A549 (cell line): ENCODE results near the gene USP32. TPM values are rescaled to one million over a fixed set of nuclear protein-coding genes. Genes with fewer than 3 reads are reported as not detected.

ENCODE experiments used
- ATAC-seq, 2 experiments: fragments of 200-7000 bp in 1 of 2; fragments of >200 bp in 1 of 2; cut with Nextera tagmentation in 1 of 2; cut with Tn5 transposase in 1 of 2; 3 replicates each; pipeline versions ENCODE4 v1.8.0 to v1.9.1; 2018 to 2020; ENCODE audit warnings: mild to moderate bottlenecking in 1 of 2, moderate library complexity in 1 of 2
- CTCF ChIA-PET: fragments of 300-600 bp; sonication (Branson Sonifier 250); formaldehyde crosslinking; extraction: SDS; loops from one replicate; lab custom pipeline; 2021; ENCODE audit warnings: antibody characterized with exemption, inconsistent platforms; lab: Yijun Ruan, JAX
- POLR2A ChIA-PET: fragments of 350-600 bp; formaldehyde crosslinking; extraction: SDS; loops from one replicate; lab custom pipeline; 2021; ENCODE audit warnings: antibody characterized with exemption, inconsistent platforms; lab: Yijun Ruan, JAX
- DNase-seq, 2 experiments: peaks; one replicate each; pipeline versions ENCODE4 v3.0.0 to v3.0.0-alpha.2; 2011 to 2016; ENCODE audit warnings: low read depth in 1 of 2, low spot score in 1 of 2
- FAIRE-seq: peaks from 2 replicates; lab custom pipeline; 2011; peaks lifted over from hg19 to GRCh38; lab: Jason Lieb, UNC
- H3K27ac ChIP-seq, 2 experiments: fragments of >200 bp; sonication (Bioruptor Twin); formaldehyde crosslinking; 3 replicates each; pipeline ENCODE4 v1.5.1; 2016 to 2017
- H3K4me1 ChIP-seq: fragments of >200 bp; sonication (Bioruptor Twin); formaldehyde crosslinking; 3 replicates; pipeline ENCODE4 v1.6.1; 2016
- H3K4me2 ChIP-seq: fragments of >200 bp; sonication (Bioruptor Twin); formaldehyde crosslinking; 3 replicates; pipeline ENCODE4 v1.6.1; 2016
- H3K4me3 ChIP-seq: fragments of >200 bp; sonication (Bioruptor Twin); formaldehyde crosslinking; 3 replicates; pipeline ENCODE4 v1.5.1; 2016
- H3K9me3 ChIP-seq: fragments of >200 bp; sonication (Bioruptor Twin); formaldehyde crosslinking; 3 replicates; pipeline ENCODE4 v1.6.1; 2016
- ESRRA ChIP-seq: fragments of 150-350 bp; IDR thresholded peaks from 2 replicates; pipeline ENCODE4 v1.6.1; 2014; ENCODE audit warnings: mild to moderate bottlenecking, low read length, borderline replicate concordance
- GATA3 ChIP-seq: IDR thresholded peaks from 2 replicates; pipeline ENCODE4 v1.6.1; 2012; ENCODE audit warnings: borderline replicate concordance
- HOXA7 ChIP-seq: fragments of 250-450 bp; sonication (Bioruptor Pico); IDR thresholded peaks from 2 replicates; pipeline ENCODE4 v1.5.0; 2020; ENCODE audit warnings: mild to moderate bottlenecking, moderate library complexity
- JUNB ChIP-seq: fragments of >200 bp; sonication (Bioruptor Twin); formaldehyde crosslinking; IDR thresholded peaks from 2 replicates; pipeline ENCODE4 v1.6.1; 2016
- KDM5A ChIP-seq: fragments of 200-600 bp; sonication (generic); IDR thresholded peaks from 2 replicates; pipeline ENCODE4 v1.6.1; 2016; ENCODE audit warnings: antibody characterized with exemption, mild to moderate bottlenecking
- MYC ChIP-seq: IDR thresholded peaks from 2 replicates; pipeline ENCODE4 v1.6.1; 2012; ENCODE audit warnings: mild to moderate bottlenecking, inconsistent platforms, low read length, improper control_type of control experiment, borderline replicate concordance
- NFE2L2 ChIP-seq: fragments of 150-350 bp; conservative IDR thresholded peaks from 2 replicates; pipeline ENCODE4 v1.6.1; 2014; ENCODE audit warnings: low read length
- POLR2A ChIP-seq: IDR thresholded peaks from 2 replicates; pipeline ENCODE4 v1.6.1; 2012; ENCODE audit warnings: mild to moderate bottlenecking, low read length
- POLR2AphosphoS2 ChIP-seq: conservative IDR thresholded peaks from 2 replicates; pipeline ENCODE4 v1.6.1; 2012; ENCODE audit warnings: low read length, improper control_type of control experiment, inconsistent platforms
- ZFP36 ChIP-seq: fragments of 450-650 bp; IDR thresholded peaks from 2 replicates; pipeline ENCODE4 v1.6.1; 2014; ENCODE audit warnings: borderline replicate concordance; ENCODE audit not compliant: partially characterized antibody
- WGBS: methylation state at CpG from one replicate; pipeline ENCODE4 v1.1.6; 2017; ENCODE audit errors: missing lambda C conversion rate; 5-methylcytosine and 5-hydroxymethylcytosine counted together
- polyA plus RNA-seq, 4 experiments: library from polyadenylated mRNA; depleted of rRNA in 3 of 4; stranded (reverse); fragments of >200 nt; fragmentation: RNase III in 1 of 4; extraction: RNeasy Plus Mini Kit Qiagen cat#74134 plus additional on column Dnase treatment in 1 of 4; gene quantifications; 2 replicates in 3 of 4; 3 replicates in 1 of 4; pipeline ENCODE4 v1.2.3, GENCODE V29; 2011 to 2017
- TF ChIP-seq, protein P1 (sequence below): fragments of 250-450 bp; sonication (Bioruptor Pico); IDR thresholded peaks from 2 replicates; pipeline ENCODE4 v1.5.0; 2021; ENCODE audit warnings: mild to moderate bottlenecking, moderate library complexity, borderline replicate concordance
- TF ChIP-seq, protein P2 (sequence below): IDR thresholded peaks from 2 replicates; pipeline ENCODE4 v1.6.1; 2012; ENCODE audit warnings: low read depth, borderline replicate concordance

USP32 gene
- polyA plus RNA-seq, 2 of the 4 experiments (the other 2 are of a cell fraction), result 35.4 to 52.2 TPM

DNA sequence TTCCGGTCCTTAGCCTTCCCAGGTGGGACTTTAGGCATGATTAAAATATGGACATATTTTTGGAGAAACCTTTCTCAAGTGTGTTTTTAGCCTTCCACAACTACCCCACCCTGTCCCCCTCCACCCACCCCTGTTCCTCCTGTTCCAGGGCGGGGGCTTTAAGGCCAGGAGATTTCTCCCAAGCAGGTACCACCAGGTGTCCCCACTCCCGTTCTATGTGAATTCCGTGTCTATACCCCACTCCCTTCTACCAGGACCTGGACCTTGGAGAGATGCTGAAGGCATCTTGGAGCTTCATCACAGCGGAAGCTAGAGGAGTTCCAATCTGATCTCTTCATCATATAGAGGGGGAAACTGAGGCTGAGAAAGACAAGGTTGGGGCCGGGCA, 232.5 kb downstream of the USP32 start:
- no peak overlapping the region for H3K27ac ChIP-seq
- ATAC-seq (no peak), DNase-seq (no peak), FAIRE-seq (no peak)
- H3K4me2 ChIP-seq, result no peak overlapping the region
- TF ChIP-seq GATA3 (no peak), HOXA7 (CRISPR knock-in tag) (no peak), POLR2AphosphoS2 (no peak), JUNB (no peak), POLR2A (no peak)
- TF ChIP-seq, protein P1, sequence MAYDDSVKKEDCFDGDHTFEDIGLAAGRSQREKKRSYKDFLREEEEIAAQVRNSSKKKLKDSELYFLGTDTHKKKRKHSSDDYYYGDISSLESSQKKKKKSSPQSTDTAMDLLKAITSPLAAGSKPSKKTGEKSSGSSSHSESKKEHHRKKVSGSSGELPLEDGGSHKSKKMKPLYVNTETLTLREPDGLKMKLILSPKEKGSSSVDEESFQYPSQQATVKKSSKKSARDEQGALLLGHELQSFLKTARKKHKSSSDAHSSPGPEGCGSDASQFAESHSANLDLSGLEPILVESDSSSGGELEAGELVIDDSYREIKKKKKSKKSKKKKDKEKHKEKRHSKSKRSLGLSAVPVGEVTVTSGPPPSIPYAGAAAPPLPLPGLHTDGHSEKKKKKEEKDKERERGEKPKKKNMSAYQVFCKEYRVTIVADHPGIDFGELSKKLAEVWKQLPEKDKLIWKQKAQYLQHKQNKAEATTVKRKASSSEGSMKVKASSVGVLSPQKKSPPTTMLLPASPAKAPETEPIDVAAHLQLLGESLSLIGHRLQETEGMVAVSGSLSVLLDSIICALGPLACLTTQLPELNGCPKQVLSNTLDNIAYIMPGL (CRISPR knock-in tag), result no peak
- H3K9me3 ChIP-seq, result no peaks in the 10 kb centered on the region
- H3K4me3 ChIP-seq, result no peak overlapping the region
- 82% methylated on average over 6 of the region's 6 CpGs for WGBS
- ChIA-PET CTCF (interaction anchor here (1.0 to 15.1 kb wide), 3 partner anchors 10 to 16 kb away, joined by 3 to 150 read pairs (median 8); partner anchors contain the start of gene CA4), POLR2A (no interaction called here)
- peaks cover 14% of the 10 kb centered on the region for H3K4me1 ChIP-seq

DNA sequence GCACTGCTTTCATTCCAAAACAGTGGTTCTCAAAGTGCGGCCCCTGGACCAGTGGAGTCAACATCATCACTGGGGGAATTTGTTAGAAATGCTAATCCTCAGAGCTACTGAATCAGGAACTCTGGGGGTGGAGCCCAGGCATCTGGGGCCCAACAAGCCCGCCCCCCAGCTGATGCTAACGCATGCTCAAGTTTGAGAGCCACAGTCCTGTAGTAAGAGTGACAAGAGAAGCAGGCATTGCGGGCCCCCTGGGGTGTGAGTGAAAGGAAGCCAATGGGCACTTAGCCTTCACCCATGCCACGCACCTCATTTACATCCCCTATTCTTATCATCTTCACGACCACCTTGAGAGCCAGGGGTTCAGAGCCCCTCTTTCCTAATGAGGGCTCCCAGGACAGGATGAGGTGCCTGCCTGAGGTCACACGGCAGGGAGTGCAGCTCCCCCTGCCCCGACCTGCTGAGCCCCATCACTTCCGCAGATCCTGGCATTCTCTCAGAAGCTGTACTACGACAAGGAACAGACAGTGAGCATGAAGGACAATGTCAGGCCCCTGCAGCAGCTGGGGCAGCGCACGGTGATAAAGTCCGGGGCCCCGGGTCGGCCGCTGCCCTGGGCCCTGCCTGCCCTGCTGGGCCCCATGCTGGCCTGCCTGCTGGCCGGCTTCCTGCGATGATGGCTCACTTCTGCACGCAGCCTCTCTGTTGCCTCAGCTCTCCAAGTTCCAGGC, 233.0 kb downstream of the USP32 start:
- 67% methylated on average over 16 of the region's 19 CpGs for WGBS
- Histone ChIP-seq H3K9me3 (no peaks in the 10 kb centered on the region), H3K4me3 (no peak overlapping the region), H3K4me2 (no peak overlapping the region), H3K27ac (no peak overlapping the region), H3K4me1 (peaks cover 14% of the 10 kb centered on the region)
- no peak for ATAC-seq
- POLR2A ChIA-PET, result no interaction called here
- CTCF ChIA-PET, result interaction anchor here (0.9 to 15.1 kb wide), 3 partner anchors 9 to 72 kb away, joined by 3 to 150 read pairs (median 8); partner anchors contain the start of gene CA4
- no peak for FAIRE-seq
- DNase-seq, result no peak
- TF ChIP-seq ZFP36 (no peak), KDM5A (no peak), GATA3 (no peak)
- TF ChIP-seq, protein P2, sequence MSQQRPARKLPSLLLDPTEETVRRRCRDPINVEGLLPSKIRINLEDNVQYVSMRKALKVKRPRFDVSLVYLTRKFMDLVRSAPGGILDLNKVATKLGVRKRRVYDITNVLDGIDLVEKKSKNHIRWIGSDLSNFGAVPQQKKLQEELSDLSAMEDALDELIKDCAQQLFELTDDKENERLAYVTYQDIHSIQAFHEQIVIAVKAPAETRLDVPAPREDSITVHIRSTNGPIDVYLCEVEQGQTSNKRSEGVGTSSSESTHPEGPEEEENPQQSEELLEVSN, result no peak
- TF ChIP-seq, all 56 proteins: peak for 0

DNA sequence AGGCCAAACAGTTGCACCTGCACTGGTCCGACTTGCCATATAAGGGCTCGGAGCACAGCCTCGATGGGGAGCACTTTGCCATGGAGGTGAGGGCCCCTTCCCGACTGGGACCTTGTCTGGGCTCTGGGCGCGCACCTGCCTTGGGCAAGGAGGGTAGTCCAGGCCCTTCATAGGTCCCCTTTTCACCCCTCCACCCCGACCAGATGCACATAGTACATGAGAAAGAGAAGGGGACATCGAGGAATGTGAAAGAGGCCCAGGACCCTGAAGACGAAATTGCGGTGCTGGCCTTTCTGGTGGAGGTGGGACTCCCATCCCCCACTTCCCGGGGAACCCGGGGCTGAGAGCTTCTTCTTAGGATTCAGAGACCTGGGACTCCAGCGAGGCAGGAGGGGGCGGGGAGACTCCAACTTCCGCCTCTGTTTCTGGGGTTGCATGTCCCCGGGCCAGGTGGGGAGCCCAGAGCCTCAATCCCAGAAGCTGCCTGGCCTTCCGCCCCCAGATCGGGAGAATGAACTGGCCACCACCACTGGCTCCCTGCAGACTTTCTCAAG, 234.4 kb downstream of the USP32 start:
- WGBS, result 56% methylated on average over 18 of the region's 18 CpGs
- POLR2A ChIA-PET, result no interaction called here
- no peak for ATAC-seq

More for the DNA sequence above, 234.4 kb downstream of the USP32 start:
- DNase-seq (no peak), FAIRE-seq (no peak)
- Histone ChIP-seq H3K27ac (no peak overlapping the region), H3K4me1 (peaks cover 14% of the 10 kb centered on the region), H3K9me3 (no peaks in the 10 kb centered on the region), H3K4me2 (no peak overlapping the region), H3K4me3 (no peak overlapping the region)
- TF ChIP-seq ESRRA, result no peak
- TF ChIP-seq, protein P2, result no peak
- TF ChIP-seq NFE2L2, result no peak
- no peak for TF ChIP-seq MYC
- TF ChIP-seq, protein P1 (CRISPR knock-in tag), result no peak
- TF ChIP-seq ZFP36, result no peak
- CTCF ChIA-PET, result interaction anchor here (1.2 to 15.1 kb wide), 2 partner anchors 15 to 481 kb away, joined by 3 to 150 read pairs; no protein-coding TSS in a partner anchor
